ENCODE measurements around the gene CCDC15.

Gene CCDC15

GRCh38 chr11:125075242-125075625 is 121.2 kb downstream of the CCDC15 start:
- TF ChIP-seq EZH2 (IDR thresholded peaks at IDR 0.05; ENCODE audit: borderline replicate concordance, low read length) (no peak), CTCF (IDR thresholded peaks at IDR 0.05; ENCODE audit: low read length) (no peak)
- Histone ChIP-seq H3K4me1 (ENCODE audit: insufficient read depth, low read length, severe bottlenecking) (peaks cover 9% of the 10 kb centered on the region), H3K36me3 (ENCODE audit: insufficient read depth, low read length) (no peaks in the 10 kb centered on the region), H2AFZ (ENCODE audit: low read length) (no peak overlapping the region), H3K4me3 (ENCODE audit: low read depth, low read length, poor library complexity, severe bottlenecking) (no peak overlapping the region), H3K79me2 (ENCODE audit: insufficient read depth, low read length) (no peaks in the 10 kb centered on the region), H3K9me2 (ENCODE audit: low read depth, low read length) (no peaks in the 10 kb centered on the region), H3F3A (ENCODE audit: insufficient read depth, low read length) (no peaks in the 10 kb centered on the region), H3K27ac (ENCODE audit: low read depth, low read length, poor library complexity, severe bottlenecking) (no peak overlapping the region), H3K9ac (ENCODE audit: low read length) (no peak overlapping the region), H3K9me3 (ENCODE audit: low read length) (no peaks in the 10 kb centered on the region), H3K4me2 (ENCODE audit: low read length) (no peak overlapping the region), H3K27me3 (ENCODE audit: insufficient read depth, low read length) (no peaks in the 10 kb centered on the region), H4K20me1 (ENCODE audit: insufficient read depth, low read length) (no peaks in the 10 kb centered on the region)

GRCh38 chr11:125075900-125076317 is 121.9 kb downstream of the CCDC15 start:
- Histone ChIP-seq H3F3A (ENCODE audit: insufficient read depth, low read length) (no peaks in the 10 kb centered on the region), H4K20me1 (ENCODE audit: insufficient read depth, low read length) (no peaks in the 10 kb centered on the region), H3K4me1 (ENCODE audit: insufficient read depth, low read length, severe bottlenecking) (peaks cover 9% of the 10 kb centered on the region), H3K9me3 (ENCODE audit: low read length) (no peaks in the 10 kb centered on the region), H3K4me2 (ENCODE audit: low read length) (no peak overlapping the region), H3K9ac (ENCODE audit: low read length) (no peak overlapping the region), H2AFZ (ENCODE audit: low read length) (no peak overlapping the region), H3K4me3 (ENCODE audit: low read depth, low read length, poor library complexity, severe bottlenecking) (no peak overlapping the region), H3K79me2 (ENCODE audit: insufficient read depth, low read length) (no peaks in the 10 kb centered on the region), H3K36me3 (ENCODE audit: insufficient read depth, low read length) (no peaks in the 10 kb centered on the region), H3K27me3 (ENCODE audit: insufficient read depth, low read length) (no peaks in the 10 kb centered on the region), H3K27ac (ENCODE audit: low read depth, low read length, poor library complexity, severe bottlenecking) (no peak overlapping the region), H3K9me2 (ENCODE audit: low read depth, low read length) (no peaks in the 10 kb centered on the region)
- TF ChIP-seq CTCF (IDR thresholded peaks at IDR 0.05; ENCODE audit: low read length) (no peak), EZH2 (IDR thresholded peaks at IDR 0.05; ENCODE audit: borderline replicate concordance, low read length) (no peak)

- Histone ChIP-seq H3K9ac (ENCODE audit: low read length) (no peak overlapping the region), H3K27ac (ENCODE audit: low read depth, low read length, poor library complexity, severe bottlenecking) (no peak overlapping the region), H3K9me3 (ENCODE audit: low read length) (no peaks in the 10 kb centered on the region), H3K4me1 (ENCODE audit: insufficient read depth, low read length, severe bottlenecking) (peaks cover 9% of the 10 kb centered on the region), H3K79me2 (ENCODE audit: insufficient read depth, low read length) (no peaks in the 10 kb centered on the region), H4K20me1 (ENCODE audit: insufficient read depth, low read length) (no peaks in the 10 kb centered on the region), H3K36me3 (ENCODE audit: insufficient read depth, low read length) (no peaks in the 10 kb centered on the region), H3F3A (ENCODE audit: insufficient read depth, low read length) (no peaks in the 10 kb centered on the region), H3K4me2 (ENCODE audit: low read length) (no peak overlapping the region), H3K27me3 (ENCODE audit: insufficient read depth, low read length) (no peaks in the 10 kb centered on the region), H3K4me3 (ENCODE audit: low read depth, low read length, poor library complexity, severe bottlenecking) (no peak overlapping the region), H3K9me2 (ENCODE audit: low read depth, low read length) (no peaks in the 10 kb centered on the region), H2AFZ (ENCODE audit: low read length) (no peak overlapping the region)
- no peak for TF ChIP-seq CTCF (IDR thresholded peaks at IDR 0.05; ENCODE audit: low read length)
- TF ChIP-seq EZH2 (IDR thresholded peaks at IDR 0.05; ENCODE audit: borderline replicate concordance, low read length): no peak
Observed at GRCh38 chr11:125076378-125076945, 122.5 kb downstream of the CCDC15 start.
